Measurements from ENCODE around the gene MYT1.
A peak's percentile ranks its signal among the peaks of the same experiment; 100 is the strongest.

MYT1 gene

GRCh38 chr20:64155258-64156135 lies 8.8 kb upstream of the MYT1 start:
- DNase-seq: peak; percentile 52

GRCh38 chr20:64156136-64156885 lies 7.9 kb upstream of the MYT1 start:
- peak; percentile 91 for DNase-seq

- DNase-seq: no peak
Observed at GRCh38 chr20:64156886-64157875, 7.1 kb upstream of the MYT1 start.

- no peak for DNase-seq
Observed at GRCh38 chr20:64157878-64158277, 6.4 kb upstream of the MYT1 start.

- DNase-seq: peak; percentile 47
Observed at GRCh38 chr20:64158346-64159285, 5.6 kb upstream of the MYT1 start.

GRCh38 chr20:64159286-64159680 lies 5.0 kb upstream of the MYT1 start:
- DNase-seq: no peak

GRCh38 chr20:64159711-64160110 lies 4.5 kb upstream of the MYT1 start:
- DNase-seq: peak; percentile 65

GRCh38 chr20:64160118-64160517 lies 4.1 kb upstream of the MYT1 start:
- DNase-seq: peak; percentile 65

- peak; percentile 90 for DNase-seq
Observed at GRCh38 chr20:64160526-64161355, 3.5 kb upstream of the MYT1 start.

GRCh38 chr20:64161356-64162238 lies 2.7 kb upstream of the MYT1 start:
- peak; percentile 81 for DNase-seq

GRCh38 chr20:64162239-64162910 lies 1.9 kb upstream of the MYT1 start:
- peak; percentile 42 for DNase-seq

- DNase-seq: no peak
Observed at GRCh38 chr20:64163776-64164122, 503 bp upstream of the MYT1 start.

- DNase-seq: peak; percentile 73
Observed at GRCh38 chr20:64165866-64166600, 1.8 kb downstream of the MYT1 start.

GRCh38 chr20:64166721-64167615 lies 2.7 kb downstream of the MYT1 start:
- DNase-seq: no peak

- no peak for DNase-seq
Observed at GRCh38 chr20:64167676-64168075, 3.4 kb downstream of the MYT1 start.

GRCh38 chr20:64168381-64169090 lies 4.3 kb downstream of the MYT1 start:
- peak; percentile 72 for DNase-seq
